Activated gamma-delta T cell treated with anti-CD3 and anti-CD28 coated beads, Interleukin-2, amount 50 U/mL, for 16 hours (primary cell): ENCODE measurements around the gene COPS7A.
"Not testable (repeated sequence)": the region's sequence is repeated elsewhere in the genome, so short reads cannot be mapped to it uniquely, and the experiment has no call there.

Experiments
- DNase-seq: peaks from one replicate; pipeline ENCODE4 v3.0.0-alpha.2; 2020; ENCODE audit warnings: low read depth

COPS7A gene

DNA sequence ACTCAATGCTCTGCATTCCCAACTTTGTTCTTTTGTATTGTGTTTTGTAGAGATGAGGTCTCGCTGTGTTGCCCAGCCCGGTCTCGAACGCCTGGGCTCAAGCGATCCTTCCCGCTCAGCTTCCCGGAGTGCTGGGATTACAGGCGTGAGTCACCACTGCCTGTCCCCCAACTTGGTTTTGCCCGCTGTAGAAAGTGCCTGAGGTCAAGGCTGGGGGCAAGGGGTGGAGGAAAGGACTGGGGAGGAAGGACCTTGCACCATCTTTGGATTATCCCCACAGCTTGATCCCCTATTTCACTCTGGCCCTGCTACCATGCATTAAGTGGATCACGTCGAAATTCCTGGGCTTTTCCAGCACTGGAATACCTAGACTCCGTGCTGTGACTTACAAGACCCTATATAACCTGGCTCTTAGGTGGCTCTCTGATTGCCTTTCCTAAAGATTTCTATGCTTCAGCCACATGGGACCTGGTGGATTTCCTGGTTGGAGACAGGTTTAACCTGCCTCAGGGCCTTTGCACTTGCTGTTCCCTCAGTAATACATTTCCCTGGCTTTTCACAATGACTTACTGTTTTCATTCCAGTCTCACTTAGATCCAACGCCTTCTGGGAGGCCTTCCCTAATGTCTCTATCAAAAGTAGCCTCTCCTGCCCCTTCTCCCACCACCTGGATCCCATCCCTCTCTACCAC, 22.6 kb upstream of the COPS7A start:
- no peak for DNase-seq

DNA sequence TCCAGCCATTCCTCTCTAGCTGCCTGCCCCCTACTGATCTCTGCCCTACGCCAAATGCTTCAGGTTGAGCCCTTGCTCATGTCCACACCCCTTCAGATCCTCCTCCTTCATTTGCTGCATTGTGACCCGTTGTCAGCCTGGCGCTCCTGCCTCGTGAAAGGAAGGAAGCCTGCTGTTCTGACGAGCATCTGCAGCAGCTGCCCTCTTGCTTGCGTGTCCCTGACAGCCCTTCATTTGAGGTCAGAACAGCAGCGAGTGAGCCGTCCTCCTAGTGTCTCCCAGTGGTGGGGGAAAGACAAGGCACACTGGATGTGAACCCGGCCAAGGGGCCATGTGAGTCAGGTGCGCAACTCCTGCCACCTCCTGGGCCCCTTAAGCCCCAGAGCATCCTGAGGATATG, 20.2 kb upstream of the COPS7A start:
- DNase-seq = no peak

GRCh38 chr12:6708351-6708750, 15.5 kb upstream of the COPS7A start:
- not testable (repeated sequence) for DNase-seq

DNA sequence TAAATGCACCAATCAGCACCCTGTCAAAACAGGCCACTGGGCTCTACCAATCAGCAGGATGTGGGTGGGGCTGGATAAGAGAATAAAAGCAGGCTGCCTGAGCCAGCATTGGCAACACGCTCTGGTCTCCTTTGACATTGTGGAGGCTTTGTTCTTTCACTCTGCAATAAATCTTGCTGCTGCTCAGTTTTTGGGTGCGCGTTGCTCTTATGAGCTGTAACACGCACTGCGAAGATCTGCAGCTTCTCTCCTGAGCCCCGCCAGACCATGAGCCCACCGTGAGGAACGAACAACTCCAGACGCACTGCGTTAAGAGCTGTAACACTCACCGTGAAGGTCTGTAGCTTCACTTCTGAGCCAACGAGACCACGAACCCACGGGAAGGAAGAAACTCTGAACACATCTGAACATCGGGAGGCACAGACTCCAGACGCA, 14.9 kb upstream of the COPS7A start:
- no peak for DNase-seq

GRCh38 chr12:6716031-6716873, 7.6 kb upstream of the COPS7A start:
- not testable (repeated sequence) for DNase-seq

DNA sequence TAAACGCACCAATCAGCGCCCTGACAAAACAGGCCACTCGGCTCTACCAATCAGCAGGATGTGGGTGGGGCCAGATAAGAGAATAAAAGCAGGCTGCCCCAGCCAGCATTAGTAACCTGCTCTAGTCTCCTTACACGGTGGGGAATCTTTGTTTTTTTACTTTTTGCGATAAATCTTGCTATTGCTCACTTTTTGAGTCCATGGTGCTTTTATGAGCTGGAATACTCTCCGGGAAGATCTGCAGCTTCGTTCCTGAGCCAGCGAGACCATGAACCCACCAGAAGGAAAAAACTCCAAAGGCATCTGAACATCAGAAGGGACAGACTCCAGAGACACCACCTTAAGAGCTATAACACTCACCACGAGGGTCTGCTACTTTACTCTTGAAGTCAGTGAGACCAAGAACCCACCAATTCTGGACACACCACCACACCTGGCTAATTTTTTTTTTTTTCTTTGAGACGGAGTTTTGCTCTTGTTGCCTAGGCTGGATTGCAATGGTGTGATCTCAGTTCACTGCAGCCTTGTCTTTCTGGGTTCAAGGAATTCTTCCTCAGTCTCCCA, 6.9 kb upstream of the COPS7A start:
- no peak for DNase-seq

GRCh38 chr12:6722863-6723262, 983 bp upstream of the COPS7A start:
- no peak for DNase-seq

- no peak for DNase-seq
Measured at GRCh38 chr12:6724409-6724797, 557 bp downstream of the COPS7A start.

GRCh38 chr12:6725350-6725749, 1.5 kb downstream of the COPS7A start:
- no peak for DNase-seq

DNA sequence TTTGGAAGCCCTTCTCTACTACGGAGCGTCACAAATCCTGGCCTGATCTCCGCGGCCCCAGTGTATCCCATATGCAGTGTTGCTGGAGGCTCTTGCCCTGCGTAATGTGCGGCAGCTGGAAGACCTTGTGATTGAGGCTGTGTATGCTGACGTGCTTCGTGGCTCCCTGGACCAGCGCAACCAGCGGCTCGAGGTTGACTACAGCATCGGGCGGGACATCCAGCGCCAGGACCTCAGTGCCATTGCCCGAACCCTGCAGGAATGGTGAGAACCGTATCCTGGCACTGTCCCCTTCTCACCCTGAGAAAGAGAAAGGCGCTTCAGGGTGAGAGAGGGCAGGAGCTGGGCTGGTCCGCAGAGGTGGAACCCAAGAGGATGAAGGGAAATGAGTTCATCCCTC, 5.3 kb downstream of the COPS7A start:
- DNase-seq = no peak

DNA sequence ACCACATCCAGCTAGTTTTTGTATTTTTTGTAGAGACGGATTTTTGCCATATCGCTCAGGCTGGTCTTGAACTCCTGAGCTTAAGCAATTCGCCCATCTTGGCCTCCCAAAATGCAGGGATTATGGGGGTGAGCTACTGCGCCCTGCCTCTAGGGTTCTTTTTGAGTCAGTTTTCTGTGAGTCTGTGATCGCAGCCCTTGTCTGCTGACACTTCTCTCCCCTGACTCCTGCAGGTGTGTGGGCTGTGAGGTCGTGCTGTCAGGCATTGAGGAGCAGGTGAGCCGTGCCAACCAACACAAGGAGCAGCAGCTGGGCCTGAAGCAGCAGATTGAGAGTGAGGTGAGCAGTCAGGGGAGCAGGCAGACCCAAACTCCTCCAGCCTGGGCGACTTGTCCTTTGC, 6.3 kb downstream of the COPS7A start:
- DNase-seq = no peak

GRCh38 chr12:6734506-6735387, 10.9 kb downstream of the COPS7A start:
- DNase-seq = no peak

DNA sequence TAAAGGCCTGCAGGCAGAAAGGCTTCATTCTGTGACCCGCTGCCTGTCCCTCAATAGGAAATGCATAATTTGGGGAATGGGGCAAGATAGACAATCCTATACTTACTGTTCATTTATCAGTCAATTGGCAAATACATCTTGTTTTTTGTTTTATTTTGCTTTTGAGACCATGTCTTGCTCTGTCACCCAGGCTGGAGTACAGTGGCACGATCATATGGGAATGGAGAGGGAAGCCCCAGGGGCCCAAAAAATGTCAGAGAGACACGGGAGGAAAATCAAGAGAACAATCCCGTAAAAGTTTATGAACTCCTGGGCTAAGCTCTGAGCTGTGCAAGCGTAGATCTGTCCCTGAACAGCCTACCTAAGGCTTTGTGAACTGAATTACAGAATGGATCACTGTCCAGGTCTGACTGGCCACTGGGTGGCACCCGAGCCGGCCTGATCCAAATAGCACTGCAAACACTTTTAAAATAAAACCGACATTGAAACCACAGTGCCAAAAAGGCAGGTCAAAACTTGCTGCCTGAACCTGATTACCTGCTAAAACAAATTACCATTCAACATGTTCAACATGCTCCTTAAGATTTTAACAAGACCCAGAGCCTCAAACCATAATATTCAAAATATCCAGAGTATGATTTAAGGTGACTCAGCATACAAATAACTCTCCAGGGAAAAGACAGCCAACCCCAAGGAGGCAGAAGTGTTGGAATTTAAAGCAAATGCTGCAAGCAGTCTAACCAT, 11.8 kb downstream of the COPS7A start:
- no peak for DNase-seq

GRCh38 chr12:6736754-6737153, 12.9 kb downstream of the COPS7A start:
- no peak for DNase-seq

DNA sequence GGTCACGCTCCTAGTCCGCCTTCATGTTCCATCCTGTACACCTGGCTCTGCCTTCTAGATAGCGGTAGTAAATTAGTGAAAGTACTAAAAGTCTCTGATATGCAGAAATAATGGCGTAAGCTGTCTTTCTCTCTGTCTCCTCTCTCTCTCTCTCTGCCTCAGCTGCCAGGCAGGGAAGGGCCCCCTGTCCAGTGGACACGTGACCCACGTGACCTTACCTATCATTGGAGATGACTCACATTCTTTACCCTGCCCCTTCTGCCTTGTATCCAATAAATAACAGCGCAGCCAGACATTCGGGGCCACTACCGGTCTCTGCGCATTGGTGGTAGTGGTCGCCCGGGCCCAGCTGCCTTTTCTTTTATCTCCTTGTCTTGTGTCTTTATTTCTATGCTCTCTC, 18.2 kb downstream of the COPS7A start:
- not testable (repeated sequence) for DNase-seq

- no peak for DNase-seq
Measured at GRCh38 chr12:6742834-6743233, 19.0 kb downstream of the COPS7A start.

- DNase-seq = not testable (repeated sequence)
Measured at GRCh38 chr12:6743300-6743699, 19.5 kb downstream of the COPS7A start.

GRCh38 chr12:6745741-6746525, 22.1 kb downstream of the COPS7A start:
- no peak for DNase-seq

GRCh38 chr12:6747216-6747615, 23.4 kb downstream of the COPS7A start:
- no peak for DNase-seq

DNA sequence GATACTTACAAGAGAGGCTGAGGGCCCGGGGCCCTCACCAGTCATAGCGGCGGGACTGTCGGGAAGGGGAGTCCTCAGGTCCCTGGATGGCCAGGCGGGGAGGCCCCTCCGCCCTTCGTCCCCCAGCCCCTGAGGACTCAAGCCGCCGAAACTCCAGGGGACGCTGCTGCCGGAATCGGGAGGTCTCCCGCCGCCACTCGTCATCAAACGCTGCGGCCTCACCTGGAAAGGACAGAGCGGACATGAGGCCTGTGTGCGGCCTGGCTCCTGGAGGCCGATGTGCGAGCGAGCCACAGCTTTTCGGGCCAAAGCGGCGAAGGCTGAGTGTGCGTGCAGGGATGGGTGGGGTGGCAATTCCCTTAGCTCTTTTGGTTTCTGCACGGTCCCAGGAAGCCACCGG, 24.9 kb downstream of the COPS7A start:
- no peak for DNase-seq

DNA sequence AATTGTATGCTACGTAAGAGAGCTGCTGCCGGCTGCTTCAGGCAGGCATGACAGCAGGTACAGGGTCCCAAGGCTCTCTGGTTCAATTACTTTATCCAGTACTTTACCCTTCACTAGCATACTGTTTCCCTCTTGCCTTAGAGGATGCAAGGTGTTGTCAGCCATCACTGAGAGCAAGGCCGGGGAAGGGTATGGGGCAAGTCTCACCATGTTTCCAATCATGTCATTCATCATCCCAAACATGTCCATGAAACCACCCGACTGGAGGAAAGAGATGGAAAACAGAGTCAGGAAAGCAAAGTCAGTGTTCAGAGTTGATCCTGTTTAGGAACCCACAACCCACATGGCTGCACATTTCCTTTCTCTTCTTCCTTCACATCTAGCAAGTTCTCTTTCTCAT, 26.7 kb downstream of the COPS7A start:
- DNase-seq = no peak
